Osteoblast (primary cell): ENCODE measurements around the gene PPM1F. TPM values are rescaled to one million over a fixed set of nuclear protein-coding genes. Genes with fewer than 3 reads are reported as not detected.
"Not testable (repeated sequence)": the region's sequence is repeated elsewhere in the genome, so short reads cannot be mapped to it uniquely, and the experiment has no call there.

ENCODE experiments used
- DNase-seq: peaks from one replicate; pipeline ENCODE4 v3.0.0; 2011; ENCODE audit warnings: low spot score, mixed read lengths; ENCODE audit not compliant: insufficient read length; ENCODE audit errors: missing footprints
- H2AFZ ChIP-seq: 2 replicates; pipeline ENCODE4 v1.6.0; 2011; ENCODE audit warnings: mild to moderate bottlenecking, low read length
- H3K27ac ChIP-seq: 2 replicates; pipeline ENCODE4 v1.5.1; 2011; ENCODE audit warnings: mild to moderate bottlenecking, low read depth, low read length, moderate library complexity
- H3K27me3 ChIP-seq: 2 replicates; pipeline ENCODE4 v1.6.0; 2012; ENCODE audit warnings: mild to moderate bottlenecking, control low read depth, inconsistent platforms, low read length, moderate library complexity; ENCODE audit not compliant: insufficient read depth
- H3K36me3 ChIP-seq: 2 replicates; pipeline ENCODE4 v1.5.1; 2011; ENCODE audit warnings: mild to moderate bottlenecking, low read length, control low read depth, moderate library complexity; ENCODE audit not compliant: insufficient read depth
- H3K4me1 ChIP-seq: 2 replicates; pipeline ENCODE4 v1.5.1; 2011; ENCODE audit warnings: mild to moderate bottlenecking, low read length, control low read depth, moderate library complexity; ENCODE audit not compliant: insufficient read depth
- H3K4me2 ChIP-seq: 2 replicates; pipeline ENCODE4 v1.6.0; 2011; ENCODE audit warnings: mild to moderate bottlenecking, low read length; ENCODE audit not compliant: insufficient read depth
- H3K4me3 ChIP-seq: fragments of 200-600 bp; sonication (generic); 3 replicates; pipeline ENCODE4 v1.5.1; 2012; ENCODE audit warnings: mild to moderate bottlenecking, low read length, inconsistent platforms; ENCODE audit not compliant: insufficient read depth
- H3K79me2 ChIP-seq: 2 replicates; pipeline ENCODE4 v1.6.0; 2012; ENCODE audit warnings: mild to moderate bottlenecking, low read length, control low read depth, inconsistent platforms; ENCODE audit not compliant: insufficient read depth
- H3K9me3 ChIP-seq: 2 replicates; pipeline ENCODE4 v1.5.1; 2011; ENCODE audit warnings: low read depth, low read length, control low read depth
- H4K20me1 ChIP-seq: 2 replicates; pipeline ENCODE4 v1.6.0; 2012; ENCODE audit warnings: mild to moderate bottlenecking, low read length, control low read depth; ENCODE audit not compliant: insufficient read depth
- CTCF ChIP-seq: IDR thresholded peaks from 2 replicates; pipeline ENCODE4 v1.5.1; 2011; ENCODE audit warnings: mild to moderate bottlenecking, low read depth, low read length, moderate library complexity; ENCODE audit errors: extremely low read depth
- total RNA-seq: library from RNA; depleted of rRNA; stranded (reverse); fragments of >200 nt; gene quantifications from 2 replicates; pipeline ENCODE4 v1.2.3, GENCODE V29; 2012

PPM1F gene
- total RNA-seq, 1 donor = 22.8 TPM

GRCh38 chr22:21887841-21888240 is 64.8 kb downstream of the PPM1F start:
- TF ChIP-seq CTCF = no peak
- no peak overlapping the region for H3K27ac ChIP-seq
- H4K20me1 ChIP-seq = no peaks in the 10 kb centered on the region
- no peak overlapping the region for H3K4me3 ChIP-seq
- no peaks in the 10 kb centered on the region for H3K4me1 ChIP-seq
- H3K9me3 ChIP-seq = no peaks in the 10 kb centered on the region
- no peaks in the 10 kb centered on the region for H3K27me3 ChIP-seq
- H3K4me2 ChIP-seq = no peak overlapping the region
- DNase-seq = no peak
- no peak overlapping the region for H2AFZ ChIP-seq
- no peaks in the 10 kb centered on the region for H3K79me2 ChIP-seq
- H3K36me3 ChIP-seq = no peaks in the 10 kb centered on the region

GRCh38 chr22:21883930-21884329 is 68.7 kb downstream of the PPM1F start:
- H3K27ac ChIP-seq = not testable (repeated sequence)

GRCh38 chr22:21882754-21883333 is 69.8 kb downstream of the PPM1F start:
- H3K36me3 ChIP-seq, H3K4me3 ChIP-seq, DNase-seq, H3K27ac ChIP-seq, H3K27me3 ChIP-seq, H4K20me1 ChIP-seq, H3K4me1 ChIP-seq, H3K9me3 ChIP-seq, H2AFZ ChIP-seq, H3K79me2 ChIP-seq, H3K4me2 ChIP-seq: not testable (repeated sequence)

More at GRCh38 chr22:21883930-21884329, 68.7 kb downstream of the PPM1F start:
- not testable (repeated sequence) for H3K79me2 ChIP-seq, H3K4me3 ChIP-seq, H3K36me3 ChIP-seq, H4K20me1 ChIP-seq, H3K9me3 ChIP-seq, H3K4me2 ChIP-seq, DNase-seq, H3K4me1 ChIP-seq, H2AFZ ChIP-seq, H3K27me3 ChIP-seq

- H4K20me1 ChIP-seq = no peaks in the 10 kb centered on the region
- no peak for TF ChIP-seq CTCF
- H3K4me1 ChIP-seq = no peaks in the 10 kb centered on the region
- H3K4me2 ChIP-seq = no peak overlapping the region
- no peak overlapping the region for H3K4me3 ChIP-seq
- H2AFZ ChIP-seq = no peak overlapping the region
- no peaks in the 10 kb centered on the region for H3K36me3 ChIP-seq
- H3K9me3 ChIP-seq = no peaks in the 10 kb centered on the region
- H3K79me2 ChIP-seq = no peaks in the 10 kb centered on the region
- no peak overlapping the region for H3K27ac ChIP-seq
- DNase-seq = peak; percentile 25
- H3K27me3 ChIP-seq = no peaks in the 10 kb centered on the region
Measured at GRCh38 chr22:21881841-21882753, 70.6 kb downstream of the PPM1F start.
